CD14-positive monocyte (primary cell): ENCODE data around the gene NOX5. TPM values are rescaled to one million over a fixed set of nuclear protein-coding genes. Genes with fewer than 3 reads are reported as not detected.

Experiments
- DNase-seq, 3 donors: peaks; one replicate each; pipeline ENCODE4 v3.0.0-alpha.2; 2011 to 2022
- H2AFZ ChIP-seq: 2 replicates; pipeline ENCODE4 v1.6.0; 2012; ENCODE audit warnings: mild to moderate bottlenecking, low read depth, low read length, inconsistent platforms; ENCODE audit not compliant: insufficient read depth, poor library complexity, severe bottlenecking
- H3K27ac ChIP-seq, 2 donors: 1 replicate in 1 of 2; 2 replicates in 1 of 2; pipeline ENCODE4 v1.5.1; 2012 to 2013; ENCODE audit warnings: low read length in 2 of 2, control low read depth in 1 of 2, inconsistent platforms in 1 of 2, low read depth in 1 of 2, mild to moderate bottlenecking in 1 of 2
- H3K27me3 ChIP-seq, 2 donors: one replicate each; pipeline versions ENCODE4 v1.6.0 to v1.6.1; 2011 to 2013; ENCODE audit warnings: low read length in 2 of 2; ENCODE audit not compliant: control insufficient read depth in 2 of 2, insufficient read depth in 2 of 2
- H3K36me3 ChIP-seq, 2 donors: replicated peaks in 1 of 2; 1 replicate in 1 of 2; 2 replicates in 1 of 2; pipeline versions ENCODE4 v1.5.1 to v1.6.1; 2012 to 2013; ENCODE audit warnings: low read length in 2 of 2, control low read depth in 1 of 2, inconsistent platforms in 1 of 2, mild to moderate bottlenecking in 1 of 2; ENCODE audit not compliant: insufficient read depth in 2 of 2, control insufficient read depth in 1 of 2
- H3K4me1 ChIP-seq, 2 donors: 1 replicate in 1 of 2; 2 replicates in 1 of 2; pipeline versions ENCODE4 v1.5.1 to v1.6.1; 2012 to 2013; ENCODE audit warnings: low read length in 2 of 2, control low read depth in 1 of 2, inconsistent platforms in 1 of 2, mild to moderate bottlenecking in 1 of 2, moderate library complexity in 1 of 2; ENCODE audit not compliant: insufficient read depth in 2 of 2, control insufficient read depth in 1 of 2
- H3K4me2 ChIP-seq: replicated peaks from 2 replicates; pipeline ENCODE3; 2012; ENCODE audit warnings: low read length, moderate library complexity, mild to moderate bottlenecking; ENCODE audit not compliant: poor library complexity, severe bottlenecking; ENCODE audit errors: extremely low read depth
- H3K4me3 ChIP-seq, 3 experiments: fragments of 200-600 bp in 1 of 3; sonication (generic) in 1 of 3; replicated peaks in 1 of 3; 1 replicate in 2 of 3; 2 replicates in 1 of 3; pipeline ENCODE4 v1.5.1; 2011 to 2013; ENCODE audit warnings: low read length in 3 of 3, mild to moderate bottlenecking in 3 of 3, control low read depth in 2 of 3, low read depth in 2 of 3, inconsistent platforms in 1 of 3, moderate library complexity in 1 of 3
- H3K79me2 ChIP-seq: 2 replicates; pipeline ENCODE4 v1.6.0; 2012; ENCODE audit warnings: mild to moderate bottlenecking, control low read depth, inconsistent platforms, low read length, moderate library complexity; ENCODE audit not compliant: insufficient read depth
- H3K9ac ChIP-seq: 2 replicates; pipeline ENCODE4 v1.6.0; 2017; ENCODE audit warnings: low read length, mild to moderate bottlenecking; ENCODE audit not compliant: insufficient read depth, poor library complexity, severe bottlenecking
- H3K9me3 ChIP-seq, 2 donors: replicated peaks in 1 of 2; 1 replicate in 1 of 2; 2 replicates in 1 of 2; pipeline versions ENCODE4 v1.5.1 to v1.6.1; 2012 to 2013; ENCODE audit warnings: low read length in 2 of 2, control low read depth in 1 of 2; ENCODE audit not compliant: control insufficient read depth in 1 of 2, insufficient read depth in 1 of 2
- H4K20me1 ChIP-seq: 2 replicates; pipeline ENCODE4 v1.6.0; 2012; ENCODE audit warnings: mild to moderate bottlenecking, low read length, control low read depth, moderate library complexity; ENCODE audit not compliant: insufficient read depth
- H3K27ac Mint-ChIP-seq, 7 donors: one replicate each; pipeline ENCODE4 v1.8.0; 2020; ENCODE audit warnings: mild to moderate bottlenecking in 7 of 7, mixed read lengths in 7 of 7, moderate library complexity in 6 of 7, inconsistent platforms in 2 of 7
- H3K27me3 Mint-ChIP-seq, 3 donors: one replicate each; pipeline ENCODE4 v1.8.0; 2021 to 2022; ENCODE audit warnings: low read depth in 3 of 3, mild to moderate bottlenecking in 3 of 3, mixed read lengths in 3 of 3, moderate library complexity in 3 of 3, inconsistent platforms in 1 of 3
- H3K36me3 Mint-ChIP-seq, 2 donors: one replicate each; pipeline ENCODE4 v1.8.0; 2020; ENCODE audit warnings: mixed read lengths in 2 of 2, inconsistent platforms in 1 of 2, mild to moderate bottlenecking in 1 of 2
- H3K4me1 Mint-ChIP-seq: one replicate; pipeline ENCODE4 v1.8.0; 2020; ENCODE audit warnings: mild to moderate bottlenecking, mixed read lengths
- H3K4me3 Mint-ChIP-seq, 2 donors: one replicate each; pipeline ENCODE4 v1.8.0; 2020; ENCODE audit warnings: mild to moderate bottlenecking in 2 of 2, mixed read lengths in 2 of 2, moderate library complexity in 1 of 2
- H3K9me3 Mint-ChIP-seq, 7 donors: one replicate each; pipeline ENCODE4 v1.8.0; 2020 to 2022; ENCODE audit warnings: mixed read lengths in 7 of 7, mild to moderate bottlenecking in 6 of 7, moderate library complexity in 6 of 7, inconsistent platforms in 2 of 7
- WGBS: methylation state at CpG from one replicate; pipeline ENCODE4 v1.1.5; 2013; ENCODE audit warnings: missing lambda C conversion rate; ENCODE audit not compliant: insufficient coverage; 5-methylcytosine and 5-hydroxymethylcytosine counted together
- intact Hi-C, 2 donors: fragments of 100-400 bp; cut with micrococcal nuclease; formaldehyde crosslinking; loops; one replicate each; pipeline versions ENCODE4 v1.15.0 to v1.15.1; 2023
- polyA plus RNA-seq, 3 donors: library from polyadenylated mRNA; depleted of rRNA in 1 of 3; unstranded in 2 of 3; stranded (reverse) in 1 of 3; fragments of 300-500 nt in 2 of 3; fragments of >200 nt in 1 of 3; fragmentation: Illumina TruSeq in 2 of 3; gene quantifications; 1 replicate in 2 of 3; 2 replicates in 1 of 3; pipeline ENCODE4 v1.2.3, GENCODE V29; 2012 to 2021
- TF ChIP-seq, protein P1 (sequence below): fragments of 200-600 bp; IDR thresholded peaks from one replicate; pipeline ENCODE4 v1.8.0; 2022; ENCODE audit warnings: antibody characterized with exemption, mild to moderate bottlenecking

NOX5 gene
- polyA plus RNA-seq, 3 donors: not detected

DNA sequence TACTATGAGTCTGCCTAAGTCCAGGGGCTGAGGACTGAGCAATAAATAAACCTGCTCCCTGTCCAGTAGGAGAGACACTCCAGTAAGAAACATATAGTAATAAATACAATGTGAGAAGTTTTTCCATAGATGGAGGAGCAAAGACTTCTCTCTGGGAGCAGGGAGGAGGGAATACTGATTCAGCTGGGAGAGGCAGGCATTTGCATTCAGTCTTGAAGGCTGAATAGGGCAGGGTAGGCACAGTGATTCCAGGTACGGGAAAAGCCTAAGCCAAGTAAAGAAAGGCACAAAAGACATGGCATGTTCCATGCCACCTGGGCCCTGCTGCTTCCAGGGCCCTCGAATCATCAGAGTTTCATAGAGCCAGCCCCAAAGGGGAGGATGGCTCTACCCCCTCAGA, 86.3 kb downstream of the NOX5 start:
- intact Hi-C loops: no loop called here
- no peaks in the 10 kb centered on the region for H3K4me1 ChIP-seq
- TF ChIP-seq, protein P1, sequence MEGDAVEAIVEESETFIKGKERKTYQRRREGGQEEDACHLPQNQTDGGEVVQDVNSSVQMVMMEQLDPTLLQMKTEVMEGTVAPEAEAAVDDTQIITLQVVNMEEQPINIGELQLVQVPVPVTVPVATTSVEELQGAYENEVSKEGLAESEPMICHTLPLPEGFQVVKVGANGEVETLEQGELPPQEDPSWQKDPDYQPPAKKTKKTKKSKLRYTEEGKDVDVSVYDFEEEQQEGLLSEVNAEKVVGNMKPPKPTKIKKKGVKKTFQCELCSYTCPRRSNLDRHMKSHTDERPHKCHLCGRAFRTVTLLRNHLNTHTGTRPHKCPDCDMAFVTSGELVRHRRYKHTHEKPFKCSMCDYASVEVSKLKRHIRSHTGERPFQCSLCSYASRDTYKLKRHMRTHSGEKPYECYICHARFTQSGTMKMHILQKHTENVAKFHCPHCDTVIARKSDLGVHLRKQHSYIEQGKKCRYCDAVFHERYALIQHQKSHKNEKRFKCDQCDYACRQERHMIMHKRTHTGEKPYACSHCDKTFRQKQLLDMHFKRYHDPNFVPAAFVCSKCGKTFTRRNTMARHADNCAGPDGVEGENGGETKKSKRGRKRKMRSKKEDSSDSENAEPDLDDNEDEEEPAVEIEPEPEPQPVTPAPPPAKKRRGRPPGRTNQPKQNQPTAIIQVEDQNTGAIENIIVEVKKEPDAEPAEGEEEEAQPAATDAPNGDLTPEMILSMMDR: no peak
- Mint-ChIP-seq H3K27me3 (peaks cover 1 to 5% (median 2%) of the 10 kb centered on the region in 3 donors), H3K4me1 (peaks cover 10% of the 10 kb centered on the region), H3K9me3 (peaks cover 0 to 2% (median 0%) of the 10 kb centered on the region in 7 donors), H3K27ac (no peak overlapping the region), H3K36me3 (no peaks in the 10 kb centered on the region), H3K4me3 (no peak overlapping the region)
- H3K4me2 ChIP-seq: no peak overlapping the region
- no peak overlapping the region for H3K4me3 ChIP-seq
- H3K36me3 ChIP-seq: no peaks in the 10 kb centered on the region
- DNase-seq: no peak
- no peaks in the 10 kb centered on the region for H3K9me3 ChIP-seq
- no peak overlapping the region for H2AFZ ChIP-seq
- H4K20me1 ChIP-seq: no peaks in the 10 kb centered on the region
- no peak overlapping the region for H3K27ac ChIP-seq
- no peaks in the 10 kb centered on the region for H3K79me2 ChIP-seq
- no peak overlapping the region for H3K9ac ChIP-seq
- 89% methylated on average over 2 of the region's 2 CpGs for WGBS
- no peaks in the 10 kb centered on the region for H3K27me3 ChIP-seq

DNA sequence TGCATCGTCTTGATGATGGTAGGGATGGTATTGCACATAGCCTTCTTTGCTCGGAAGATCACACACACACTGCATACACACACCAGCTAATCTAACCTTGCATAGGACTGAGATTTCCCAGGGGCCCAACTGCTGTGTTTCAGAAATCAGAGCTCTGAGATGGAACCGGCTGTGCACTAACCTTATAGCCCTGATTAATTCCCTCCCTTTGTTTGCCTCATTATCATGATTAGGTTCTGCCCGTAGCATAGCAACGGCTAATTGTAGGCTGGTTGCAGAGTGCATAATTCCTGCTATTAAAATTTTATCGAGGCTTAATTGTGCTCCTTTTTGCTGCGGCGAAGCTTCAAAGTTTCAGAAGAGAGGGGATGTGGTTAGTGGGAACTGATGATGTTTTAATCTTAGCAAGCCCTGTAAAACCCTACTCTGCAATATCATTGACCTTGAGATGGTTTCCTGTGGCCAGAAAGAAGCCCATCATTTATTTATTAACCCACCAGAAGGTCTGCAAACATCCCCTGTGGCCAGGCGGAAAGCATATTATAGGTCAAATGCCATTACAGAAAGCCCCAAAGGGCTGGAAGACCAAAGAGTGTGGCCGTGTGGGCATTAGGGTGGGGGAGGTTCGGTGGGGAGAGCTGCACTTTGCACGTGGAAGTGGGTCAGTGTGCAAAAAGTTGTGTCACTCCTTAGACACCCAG, 89.7 kb downstream of the NOX5 start:
- Mint-ChIP-seq H3K27me3 (peaks cover 1 to 5% (median 2%) of the 10 kb centered on the region in 3 donors), H3K27ac (no peak overlapping the region), H3K4me3 (no peak overlapping the region), H3K36me3 (no peaks in the 10 kb centered on the region), H3K4me1 (peaks cover 6% of the 10 kb centered on the region), H3K9me3 (peaks cover 0 to 2% (median 0%) of the 10 kb centered on the region in 7 donors)
- no peaks in the 10 kb centered on the region for H4K20me1 ChIP-seq
- no peaks in the 10 kb centered on the region for H3K4me1 ChIP-seq
- H3K4me2 ChIP-seq: no peak overlapping the region
- H3K27me3 ChIP-seq: no peaks in the 10 kb centered on the region
- DNase-seq: no peak
- H2AFZ ChIP-seq: no peak overlapping the region
- intact Hi-C loops: no loop called here
- no peak overlapping the region for H3K9ac ChIP-seq
- no peak overlapping the region for H3K27ac ChIP-seq
- H3K36me3 ChIP-seq: no peaks in the 10 kb centered on the region
- 88% methylated on average over 4 of the region's 12 CpGs for WGBS
- no peak overlapping the region for H3K4me3 ChIP-seq
- no peaks in the 10 kb centered on the region for H3K79me2 ChIP-seq
- TF ChIP-seq, protein P1: no peak
- no peaks in the 10 kb centered on the region for H3K9me3 ChIP-seq
